K562 (cell line): ENCODE data around the gene CSTA.

Experiments
- CBFB ChIP-seq: sonication (generic); formaldehyde crosslinking; IDR thresholded peaks from 2 replicates; pipeline ENCODE4 v1.4.0; 2020; ENCODE audit warnings: mild to moderate bottlenecking, missing genetic modification reagents
- E2F4 ChIP-seq: sonication (generic); formaldehyde crosslinking; IDR thresholded peaks from 2 replicates; pipeline ENCODE4 v1.8.0; 2022; ENCODE audit warnings: mild to moderate bottlenecking, low read depth, missing genetic modification reagents
- JUND ChIP-seq, 2 experiments: IDR thresholded peaks; 2 replicates in 1 of 2; 3 replicates in 1 of 2; pipeline ENCODE4 v1.6.1; 2011; ENCODE audit warnings: borderline replicate concordance in 2 of 2, low read depth in 2 of 2, low read length in 2 of 2, improper control_type of control experiment in 1 of 2, missing biosample characterization in 1 of 2, missing genetic modification characterization in 1 of 2, missing genetic modification reagents in 1 of 2
- KAT7 ChIP-seq: sonication (generic); formaldehyde crosslinking; IDR thresholded peaks from 2 replicates; pipeline ENCODE4 v1.8.0; 2022; ENCODE audit warnings: missing genetic modification reagents, mild to moderate bottlenecking, borderline replicate concordance
- MEF2A ChIP-seq: IDR thresholded peaks from 2 replicates; pipeline ENCODE4 v1.6.1; 2011; ENCODE audit warnings: low read depth, mild to moderate bottlenecking, low read length, moderate library complexity; ENCODE audit not compliant: control insufficient read depth
- NR2C2 ChIP-seq, 2 experiments: fragments of 200-800 bp in 1 of 2; sonication (Bioruptor generic) in 1 of 2; sonication (generic) in 1 of 2; formaldehyde crosslinking in 1 of 2; IDR thresholded peaks; 2 replicates each; pipeline versions ENCODE4 v1.6.1 to v1.8.0; 2016 to 2022; ENCODE audit warnings: mild to moderate bottlenecking in 1 of 2, missing compliant biosample characterization in 1 of 2, missing genetic modification characterization in 1 of 2, missing genetic modification reagents in 1 of 2
- PTRF ChIP-seq: fragments of 450-650 bp; IDR thresholded peaks from 2 replicates; pipeline ENCODE4 v1.6.1; 2016; ENCODE audit warnings: mild to moderate bottlenecking, missing genetic modification characterization, missing compliant biosample characterization
- ZNF274 ChIP-seq: IDR thresholded peaks from 2 replicates; pipeline ENCODE4 v1.6.1; 2011; ENCODE audit warnings: low read depth, mild to moderate bottlenecking, low read length, moderate library complexity, borderline replicate concordance

DNA sequence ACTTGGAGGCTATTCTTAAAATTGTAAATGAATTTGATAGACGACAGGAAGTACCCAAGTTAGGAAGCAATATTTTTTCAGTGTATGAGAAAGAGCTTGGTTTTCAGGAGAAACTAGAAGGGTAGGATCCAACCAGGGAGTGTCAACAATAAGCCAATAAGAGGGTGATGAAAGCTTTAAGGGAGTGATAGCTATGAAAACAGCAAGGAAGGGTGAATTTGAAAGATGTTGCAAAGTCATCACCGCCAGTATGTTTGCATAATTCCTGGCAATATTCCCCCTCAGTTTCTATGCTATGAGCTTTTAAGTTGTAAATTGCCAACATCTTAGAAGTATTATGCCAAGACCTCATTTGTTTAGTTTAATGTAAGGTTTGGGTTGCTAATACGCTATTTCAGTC lies 11.8 kb upstream of the CSTA start:
- no peak for TF ChIP-seq KAT7 (CRISPR knock-in tag)
- TF ChIP-seq CBFB (CRISPR knock-in tag) = no peak
- TF ChIP-seq JUND (IDR thresholded peaks at IDR 0.05; ENCODE audit: borderline replicate concordance, low read depth, low read length) = no peak
- no peak for TF ChIP-seq JUND (tag; IDR thresholded peaks at IDR 0.05; ENCODE audit: borderline replicate concordance, low read depth, low read length)
- TF ChIP-seq E2F4 (CRISPR knock-in tag) = no peak
- TF ChIP-seq NR2C2 (CRISPR knock-in tag; IDR thresholded peaks at IDR 0.05) = no peak
- no peak for TF ChIP-seq NR2C2 (tag; IDR thresholded peaks at IDR 0.05)
- TF ChIP-seq PTRF = no peak
- no peak for TF ChIP-seq MEF2A
- no peak for TF ChIP-seq ZNF274
